Measurements from ENCODE around the gene FCN3.

The FCN3 gene

GRCh38 chr1:27336756-27337155, 37.9 kb downstream of the FCN3 start:
- no peak for DNase-seq

- no peak for DNase-seq
Measured at GRCh38 chr1:27335506-27336422, 38.9 kb downstream of the FCN3 start.

- DNase-seq: no peak
Measured at GRCh38 chr1:27333717-27334279, 40.8 kb downstream of the FCN3 start.

GRCh38 chr1:27332536-27333281, 41.9 kb downstream of the FCN3 start:
- DNase-seq: peak; percentile 17 to 21

- DNase-seq: no peak
Measured at GRCh38 chr1:27331922-27332321, 42.7 kb downstream of the FCN3 start.

- no peak for DNase-seq
Measured at GRCh38 chr1:27331426-27331825, 43.2 kb downstream of the FCN3 start.

GRCh38 chr1:27330786-27331185, 43.8 kb downstream of the FCN3 start:
- DNase-seq: no peak

GRCh38 chr1:27327964-27328363, 46.7 kb downstream of the FCN3 start:
- no peak for DNase-seq

GRCh38 chr1:27325286-27325685, 49.3 kb downstream of the FCN3 start:
- no peak for DNase-seq

GRCh38 chr1:27322569-27323240, 51.9 kb downstream of the FCN3 start:
- no peak for DNase-seq

- DNase-seq: peak; percentile 92 to 94
Measured at GRCh38 chr1:27321813-27322568, 52.6 kb downstream of the FCN3 start, which contains the start of gene TMEM222. Gene TMEM222 (plus strand): TSS chr1:27322163. CDS start chr1:27322198, 35 bp downstream.

All from AML-193 (cell line).